ENCODE measurements around the gene BMP6.

BMP6 gene

DNA sequence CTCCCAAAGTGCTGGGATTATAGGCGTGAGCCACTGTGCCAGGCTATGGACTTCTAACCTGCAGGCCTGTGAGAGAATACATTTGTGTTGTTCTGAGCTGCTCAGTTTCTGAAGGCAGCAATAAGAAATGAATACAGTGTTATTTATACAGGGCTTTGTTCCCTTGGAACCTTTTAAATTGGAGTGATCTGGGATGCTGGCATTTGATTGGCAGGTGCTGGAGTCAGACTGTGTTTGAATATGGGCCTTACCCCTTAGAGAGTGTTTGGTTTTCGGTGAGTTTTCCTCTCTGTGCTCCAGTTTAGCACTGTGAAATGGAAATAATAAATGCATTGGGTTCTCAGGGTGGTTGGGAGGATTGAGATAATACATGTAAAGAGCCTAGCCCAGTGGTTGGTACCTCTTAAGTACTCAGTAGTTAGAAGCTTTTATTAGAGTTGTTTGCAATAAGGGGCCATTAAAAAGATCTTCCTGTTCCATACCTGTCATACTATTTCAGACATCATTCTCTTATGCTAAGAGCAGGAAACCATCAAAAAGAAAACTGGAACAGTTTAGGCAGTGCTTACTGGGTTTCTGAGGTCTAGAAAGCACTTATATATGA, 22.1 kb downstream of the BMP6 start:
- no peak for DNase-seq
- ATAC-seq = no peak

DNA sequence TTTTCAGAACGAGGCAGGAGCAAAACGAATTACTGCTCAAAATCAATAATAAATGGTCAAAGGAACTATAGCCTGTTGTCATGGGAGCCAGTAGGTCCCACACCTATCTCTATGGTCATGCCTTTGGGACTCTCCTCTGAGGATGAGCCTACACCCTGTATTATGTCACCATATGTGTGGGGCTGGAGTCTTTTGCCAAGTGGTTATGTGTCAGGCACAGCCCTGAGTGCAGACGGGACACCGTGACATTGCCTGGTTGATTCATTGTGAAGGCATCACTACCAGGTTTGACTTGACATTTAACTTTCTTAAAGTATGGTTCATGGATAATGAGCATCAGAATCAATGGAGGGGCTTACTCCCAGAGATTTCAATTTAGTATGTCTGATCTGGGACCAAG, 23.6 kb downstream of the BMP6 start:
- no peak for ATAC-seq

DNA sequence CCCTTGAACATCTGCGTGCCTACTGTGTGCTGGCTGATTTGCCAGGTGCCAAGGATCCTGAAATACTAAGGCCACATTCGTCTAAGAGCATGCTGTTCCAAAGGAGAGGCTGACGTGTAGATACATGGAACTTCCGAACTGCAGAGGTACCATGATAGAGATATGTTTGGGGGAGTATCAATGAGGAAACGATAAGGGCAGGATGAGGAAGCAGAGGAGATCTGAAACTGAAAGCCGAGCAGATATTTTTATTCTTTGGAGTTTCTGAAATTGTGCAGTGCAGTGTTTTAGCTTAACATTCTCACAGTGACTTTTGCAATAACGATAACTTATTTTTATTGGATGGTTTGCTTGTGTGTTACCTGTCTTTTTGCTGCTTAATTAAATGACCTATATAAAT, 24.3 kb downstream of the BMP6 start:
- DNase-seq (no peak), ATAC-seq (no peak)

More for the DNA sequence above, 23.6 kb downstream of the BMP6 start:
- DNase-seq = no peak

DNA sequence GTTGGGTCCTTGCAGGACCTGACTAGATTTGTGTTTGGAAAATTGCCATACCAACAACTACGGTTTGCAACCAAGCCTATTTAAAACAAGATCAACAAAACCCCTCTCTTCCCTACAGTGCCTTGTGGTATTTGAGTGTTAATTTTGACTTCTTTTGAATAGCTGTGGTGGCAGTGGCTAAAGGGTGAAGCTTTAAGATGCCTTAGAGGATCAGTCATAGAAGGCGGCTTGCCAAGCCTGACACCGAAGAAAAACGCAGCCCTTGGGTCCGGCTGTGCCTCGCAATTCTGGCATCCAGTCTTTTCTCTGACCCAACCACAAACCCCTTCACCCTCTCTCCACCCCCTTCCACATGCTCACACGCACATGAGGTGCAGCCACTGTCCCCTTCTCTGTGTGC, 32.6 kb downstream of the BMP6 start:
- ATAC-seq (no peak), DNase-seq (no peak)

DNA sequence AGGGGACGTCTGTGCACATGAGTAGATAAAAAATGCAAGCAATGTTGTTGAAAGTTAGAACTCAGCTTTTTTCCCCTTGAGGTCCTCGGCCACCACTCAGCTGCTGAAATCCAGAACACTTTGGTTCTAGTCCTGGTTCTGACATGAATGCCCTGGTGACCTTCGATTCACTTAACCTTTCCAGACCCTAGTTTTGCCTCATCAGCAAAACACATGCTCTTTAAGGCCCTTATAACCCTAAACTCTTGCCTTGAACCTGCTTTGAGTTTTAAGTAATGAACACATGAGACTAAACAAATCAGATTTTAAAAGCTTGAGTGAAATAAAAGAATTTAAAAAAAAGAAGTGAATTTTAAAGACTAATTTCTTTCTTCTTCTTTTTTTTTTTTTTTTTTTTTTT, 33.4 kb downstream of the BMP6 start:
- ATAC-seq (no peak), DNase-seq (no peak)

DNA sequence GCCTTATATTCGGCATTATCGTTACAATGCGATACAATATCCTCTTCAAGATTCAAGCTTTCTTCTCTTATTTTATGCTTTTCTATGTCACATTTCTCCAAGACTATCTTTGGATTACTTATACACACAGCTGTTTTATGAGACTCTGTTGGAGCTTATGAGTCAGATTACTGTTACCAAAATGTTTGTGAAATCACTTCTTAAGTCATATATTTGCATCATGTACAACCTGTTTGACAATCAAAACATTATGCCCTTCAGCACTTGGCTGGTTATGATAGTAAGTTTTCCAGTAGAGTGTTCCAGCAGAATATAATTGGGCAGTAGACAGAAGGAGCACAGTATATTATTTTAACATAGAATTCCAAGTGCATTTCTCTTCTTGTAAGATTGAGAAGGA, 35.2 kb downstream of the BMP6 start:
- DNase-seq = no peak
- no peak for ATAC-seq

DNA sequence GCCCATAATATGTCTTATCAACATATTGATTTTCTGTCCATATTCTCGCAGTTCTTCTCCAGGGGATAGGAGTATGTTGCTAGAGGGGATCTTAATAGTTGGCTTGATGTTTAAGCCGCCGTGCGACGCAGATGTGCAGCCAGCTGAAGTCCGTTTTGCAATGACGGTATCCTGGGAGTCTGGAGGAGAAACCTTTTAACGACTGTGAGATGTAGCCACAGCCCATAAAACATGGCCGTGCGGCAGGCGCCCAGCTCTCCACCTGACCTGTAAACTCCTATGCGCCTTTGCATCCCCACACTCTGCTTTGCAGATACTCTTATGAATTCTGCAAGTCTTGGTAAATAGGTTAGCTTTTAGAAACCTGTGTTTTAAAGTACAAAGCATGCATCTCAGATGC, 36.9 kb downstream of the BMP6 start:
- ATAC-seq (no peak), DNase-seq (no peak)

DNA sequence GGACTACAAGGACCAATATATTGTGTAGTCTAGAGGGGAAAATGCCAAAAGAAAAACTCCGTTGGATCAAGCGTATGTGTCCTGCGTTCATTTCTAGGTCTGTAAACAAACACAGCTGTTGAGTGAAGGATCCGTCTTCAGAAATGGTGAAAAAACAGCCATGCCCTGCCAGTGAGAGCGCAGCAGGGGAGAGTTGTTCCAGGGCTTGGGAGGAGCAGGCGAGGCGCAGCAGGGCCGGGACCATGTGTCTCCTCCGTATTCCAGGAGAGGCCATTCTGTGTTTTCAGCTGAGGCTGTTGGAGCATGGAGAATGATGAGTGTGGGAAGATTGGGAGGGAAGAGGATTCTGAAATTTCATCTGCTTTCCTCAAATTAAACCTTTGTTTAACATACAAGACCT, 38.0 kb downstream of the BMP6 start:
- ATAC-seq (no peak), DNase-seq (no peak)

- ATAC-seq (no peak), DNase-seq (no peak)
Measured at GRCh38 chr6:7765575-7766325, 39.9 kb downstream of the BMP6 start.

GRCh38 chr6:7769702-7770101, 43.8 kb downstream of the BMP6 start:
- ATAC-seq (no peak), DNase-seq (no peak)

GRCh38 chr6:7770111-7770510, 44.2 kb downstream of the BMP6 start:
- ATAC-seq = no peak
- DNase-seq = no peak

- DNase-seq (no peak), ATAC-seq (no peak)
Measured at GRCh38 chr6:7770601-7771000, 44.7 kb downstream of the BMP6 start.

GRCh38 chr6:7773322-7773721, 47.4 kb downstream of the BMP6 start:
- ATAC-seq = no peak

GRCh38 chr6:7773914-7774313, 48.0 kb downstream of the BMP6 start:
- ATAC-seq (no peak), DNase-seq (no peak)

More at GRCh38 chr6:7773322-7773721, 47.4 kb downstream of the BMP6 start:
- no peak for DNase-seq

- ATAC-seq = no peak
Measured at GRCh38 chr6:7776509-7776908, 50.6 kb downstream of the BMP6 start.

GRCh38 chr6:7777074-7777473, 51.2 kb downstream of the BMP6 start:
- ATAC-seq = no peak
- DNase-seq = no peak

More at GRCh38 chr6:7776509-7776908, 50.6 kb downstream of the BMP6 start:
- no peak for DNase-seq

DNA sequence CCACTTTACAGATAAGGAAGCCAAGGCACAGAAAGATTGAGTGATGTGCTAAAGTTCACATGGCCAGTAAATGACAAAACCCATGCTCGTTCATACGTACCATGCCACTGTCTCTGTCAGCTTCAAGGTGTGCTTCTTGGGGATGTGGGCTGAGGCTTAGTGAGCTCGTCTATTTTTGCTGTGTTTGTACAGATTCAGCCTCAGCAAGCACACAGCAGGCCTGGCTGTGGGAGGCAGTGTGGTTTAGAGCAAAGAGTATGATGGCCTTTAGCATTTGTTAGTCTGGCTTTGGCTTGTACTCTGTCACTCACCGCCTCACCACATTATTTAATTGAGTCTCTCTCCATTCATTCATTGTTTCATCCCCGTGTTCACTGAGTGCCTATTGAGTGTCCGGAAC, 55.3 kb downstream of the BMP6 start:
- ATAC-seq = no peak

DNA sequence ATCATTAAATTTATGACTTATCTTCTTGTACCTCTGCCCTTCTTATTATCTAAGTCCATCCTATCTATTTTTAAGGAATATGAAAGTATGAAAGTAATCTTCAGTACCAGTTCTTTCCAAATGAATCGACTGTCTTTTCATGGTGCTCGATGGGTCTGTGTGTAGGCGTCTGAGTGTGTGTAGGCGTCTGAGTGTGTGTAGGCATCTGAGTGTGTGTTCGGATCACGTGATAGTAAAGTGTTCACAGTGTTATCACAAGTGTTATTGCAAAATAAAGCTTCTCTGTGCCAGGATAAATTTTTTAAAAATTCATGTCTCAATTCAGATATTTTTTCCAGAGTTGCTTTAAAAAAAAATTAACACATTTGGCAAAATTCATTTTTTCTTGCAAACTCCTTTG, 58.3 kb downstream of the BMP6 start:
- ATAC-seq (no peak), DNase-seq (no peak)

More for the DNA sequence above, 55.3 kb downstream of the BMP6 start:
- no peak for DNase-seq

DNA sequence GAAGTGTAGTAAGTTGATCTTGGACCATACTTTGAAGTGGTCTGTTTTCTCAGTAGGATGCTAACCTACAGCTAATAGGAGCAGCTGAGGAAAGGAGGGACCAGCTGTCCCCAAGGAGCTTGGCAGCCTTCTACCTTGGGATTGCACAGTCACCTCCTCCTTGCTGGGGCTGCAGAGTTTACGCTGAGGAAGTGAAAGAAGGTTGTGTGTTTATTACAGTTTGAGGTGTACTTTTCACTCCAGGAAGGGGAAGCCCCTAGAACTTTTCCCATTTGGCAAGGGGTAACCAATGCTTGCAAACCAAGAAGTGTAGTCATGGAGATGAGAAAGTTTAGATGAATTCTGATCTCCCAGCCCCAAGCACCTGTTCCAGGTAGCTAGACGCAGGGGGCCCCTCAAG, 58.8 kb downstream of the BMP6 start:
- DNase-seq = no peak
- no peak for ATAC-seq

DNA sequence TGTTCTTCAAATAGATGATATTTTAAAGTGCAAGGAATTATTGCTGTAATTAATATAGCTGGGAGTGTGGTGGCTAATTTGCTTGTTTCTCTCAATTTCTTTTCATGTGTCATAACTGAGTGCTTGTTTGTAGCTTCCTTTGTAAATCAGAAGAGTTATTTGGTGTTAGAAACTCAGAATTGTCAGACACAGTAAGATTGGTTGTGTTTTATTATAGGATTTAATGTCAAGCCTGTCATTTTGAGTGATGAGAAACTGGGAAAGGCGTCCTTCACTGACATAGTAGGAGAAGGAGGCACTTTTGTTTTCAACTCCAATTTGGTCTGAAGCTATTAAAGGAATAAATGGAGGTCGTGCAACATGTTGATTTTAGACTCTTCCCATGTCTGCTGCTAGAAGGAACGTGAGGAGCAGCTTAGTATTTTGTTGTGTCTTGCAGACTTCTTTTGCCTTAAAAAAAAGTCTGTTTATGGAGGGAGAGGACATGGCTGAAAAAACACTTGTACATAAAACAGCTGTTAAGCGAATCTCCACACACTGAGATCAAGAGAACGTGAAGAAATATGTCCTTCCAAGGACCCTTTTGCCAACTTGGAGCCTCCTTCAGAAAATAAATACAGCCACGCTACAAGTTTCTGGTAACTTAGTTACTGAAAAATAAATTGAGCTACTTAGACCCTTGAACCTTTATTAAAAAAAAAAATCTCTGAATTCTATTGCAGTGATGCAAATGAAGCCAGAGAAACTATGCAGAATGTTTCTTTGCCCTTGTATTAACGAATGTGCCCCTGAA, 59.5 kb downstream of the BMP6 start:
- DNase-seq (no peak), ATAC-seq (no peak)

DNA sequence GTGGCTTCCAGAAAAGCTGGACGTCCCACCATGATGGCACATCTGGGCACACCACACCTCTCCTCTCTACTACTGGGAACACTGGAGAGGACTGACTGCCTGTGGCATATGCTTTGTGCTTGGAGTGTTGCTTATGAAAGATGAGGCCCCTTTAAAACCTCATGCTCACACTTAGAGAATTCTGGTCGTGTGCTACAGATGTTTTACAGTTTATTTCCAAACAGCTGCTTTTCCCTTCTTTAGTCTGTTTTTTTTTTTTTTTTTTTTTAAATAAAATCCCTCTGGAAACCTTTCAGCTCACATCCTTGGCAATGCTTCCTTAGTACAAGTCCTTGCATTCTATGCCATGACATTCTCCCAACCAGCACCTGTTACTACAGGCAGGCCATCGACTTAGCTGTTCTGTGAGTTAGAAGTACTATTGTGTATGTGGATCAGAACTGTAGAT, 60.3 kb downstream of the BMP6 start:
- ATAC-seq = no peak
- DNase-seq = no peak

GRCh38 chr6:7787137-7787608, 61.3 kb downstream of the BMP6 start:
- no peak for DNase-seq
- no peak for ATAC-seq

- no peak for DNase-seq
- no peak for ATAC-seq
Measured at GRCh38 chr6:7787731-7788130, 61.8 kb downstream of the BMP6 start.
